Uterus (tissue), 2 donors: ENCODE data around the gene ZYG11B.

Experiments
- POLR2A ChIP-seq, 2 donors: fragments of 450-650 bp; IDR thresholded peaks; one replicate each; pipeline ENCODE4 v1.6.1; 2016; ENCODE audit warnings: antibody characterized with exemption in 2 of 2, mild to moderate bottlenecking in 1 of 2, moderate library complexity in 1 of 2
- TF ChIP-seq, protein P1 (sequence below), 4 experiments: fragments of 200-600 bp in 2 of 4; fragments of 450-650 bp in 2 of 4; sonication (generic) in 2 of 4; IDR thresholded peaks; one replicate each; pipeline ENCODE4 v1.5.1; 2016 to 2019; ENCODE audit warnings: antibody characterized with exemption in 4 of 4, mild to moderate bottlenecking in 2 of 4, moderate library complexity in 1 of 4

DNA sequence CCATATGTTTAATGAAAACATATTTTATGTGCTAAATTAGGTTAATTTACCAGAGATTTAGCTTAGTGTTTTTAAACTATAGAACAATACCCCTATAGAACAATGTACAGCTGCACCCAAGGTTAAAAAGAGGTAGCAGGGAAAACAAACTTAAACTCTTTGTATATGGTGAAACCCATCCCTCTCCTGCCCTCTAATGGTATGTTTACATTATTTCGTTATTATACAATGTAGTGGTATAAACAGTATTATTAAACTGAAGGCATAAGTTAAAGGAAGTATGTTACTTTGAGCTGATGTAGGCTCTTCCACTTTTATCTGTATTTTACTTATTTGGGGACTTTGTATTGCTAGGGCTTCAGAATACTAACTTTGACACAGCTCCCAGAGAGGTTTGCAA, 99.6 kb downstream of the ZYG11B start:
- TF ChIP-seq, protein P1, sequence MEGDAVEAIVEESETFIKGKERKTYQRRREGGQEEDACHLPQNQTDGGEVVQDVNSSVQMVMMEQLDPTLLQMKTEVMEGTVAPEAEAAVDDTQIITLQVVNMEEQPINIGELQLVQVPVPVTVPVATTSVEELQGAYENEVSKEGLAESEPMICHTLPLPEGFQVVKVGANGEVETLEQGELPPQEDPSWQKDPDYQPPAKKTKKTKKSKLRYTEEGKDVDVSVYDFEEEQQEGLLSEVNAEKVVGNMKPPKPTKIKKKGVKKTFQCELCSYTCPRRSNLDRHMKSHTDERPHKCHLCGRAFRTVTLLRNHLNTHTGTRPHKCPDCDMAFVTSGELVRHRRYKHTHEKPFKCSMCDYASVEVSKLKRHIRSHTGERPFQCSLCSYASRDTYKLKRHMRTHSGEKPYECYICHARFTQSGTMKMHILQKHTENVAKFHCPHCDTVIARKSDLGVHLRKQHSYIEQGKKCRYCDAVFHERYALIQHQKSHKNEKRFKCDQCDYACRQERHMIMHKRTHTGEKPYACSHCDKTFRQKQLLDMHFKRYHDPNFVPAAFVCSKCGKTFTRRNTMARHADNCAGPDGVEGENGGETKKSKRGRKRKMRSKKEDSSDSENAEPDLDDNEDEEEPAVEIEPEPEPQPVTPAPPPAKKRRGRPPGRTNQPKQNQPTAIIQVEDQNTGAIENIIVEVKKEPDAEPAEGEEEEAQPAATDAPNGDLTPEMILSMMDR (IDR thresholded peaks at IDR 0.05), result no peak
- no peak for TF ChIP-seq POLR2A (IDR thresholded peaks at IDR 0.05)
